ENCODE results near the gene PPP2R5C. TPM values are rescaled to one million over a fixed set of nuclear protein-coding genes. Genes with fewer than 3 reads are reported as not detected.

Gene PPP2R5C
- total RNA-seq, 1 donor: 114 TPM

- no peak for DNase-seq (ENCODE audit: low read depth)
- H3K4me3 ChIP-seq (ENCODE audit: low read depth, low read length): no peak overlapping the region
- TF ChIP-seq, protein P1, sequence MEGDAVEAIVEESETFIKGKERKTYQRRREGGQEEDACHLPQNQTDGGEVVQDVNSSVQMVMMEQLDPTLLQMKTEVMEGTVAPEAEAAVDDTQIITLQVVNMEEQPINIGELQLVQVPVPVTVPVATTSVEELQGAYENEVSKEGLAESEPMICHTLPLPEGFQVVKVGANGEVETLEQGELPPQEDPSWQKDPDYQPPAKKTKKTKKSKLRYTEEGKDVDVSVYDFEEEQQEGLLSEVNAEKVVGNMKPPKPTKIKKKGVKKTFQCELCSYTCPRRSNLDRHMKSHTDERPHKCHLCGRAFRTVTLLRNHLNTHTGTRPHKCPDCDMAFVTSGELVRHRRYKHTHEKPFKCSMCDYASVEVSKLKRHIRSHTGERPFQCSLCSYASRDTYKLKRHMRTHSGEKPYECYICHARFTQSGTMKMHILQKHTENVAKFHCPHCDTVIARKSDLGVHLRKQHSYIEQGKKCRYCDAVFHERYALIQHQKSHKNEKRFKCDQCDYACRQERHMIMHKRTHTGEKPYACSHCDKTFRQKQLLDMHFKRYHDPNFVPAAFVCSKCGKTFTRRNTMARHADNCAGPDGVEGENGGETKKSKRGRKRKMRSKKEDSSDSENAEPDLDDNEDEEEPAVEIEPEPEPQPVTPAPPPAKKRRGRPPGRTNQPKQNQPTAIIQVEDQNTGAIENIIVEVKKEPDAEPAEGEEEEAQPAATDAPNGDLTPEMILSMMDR (IDR thresholded peaks at IDR 0.05; ENCODE audit: insufficient read depth, low read depth, low read length): no peak
Measured at GRCh38 chr14:101767618-101768362, 6.3 kb downstream of the PPP2R5C start.

DNA sequence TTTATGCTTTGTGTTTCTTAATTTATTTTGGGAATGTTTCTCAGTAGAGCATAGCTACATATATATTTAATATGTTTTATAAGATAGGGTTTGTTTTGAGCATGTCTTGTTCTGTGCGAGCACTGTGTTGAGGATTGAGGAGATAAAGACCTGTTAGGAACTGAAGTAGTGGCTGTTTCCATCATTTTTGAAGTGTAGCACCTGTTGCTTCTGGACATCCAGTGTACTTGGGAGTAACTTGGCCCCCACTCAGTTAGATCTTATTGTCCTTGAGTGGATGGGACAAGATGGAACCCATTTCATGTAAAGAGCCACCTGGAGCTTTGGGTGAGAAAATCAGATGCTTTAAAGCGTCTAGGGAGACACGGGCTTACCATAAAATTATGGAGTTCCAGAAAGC, 8.7 kb downstream of the PPP2R5C start:
- H3K4me3 ChIP-seq (ENCODE audit: low read depth, low read length): no peak overlapping the region
- no peak for DNase-seq (ENCODE audit: low read depth)
- TF ChIP-seq, protein P1 (IDR thresholded peaks at IDR 0.05; ENCODE audit: insufficient read depth, low read depth, low read length): no peak

DNA sequence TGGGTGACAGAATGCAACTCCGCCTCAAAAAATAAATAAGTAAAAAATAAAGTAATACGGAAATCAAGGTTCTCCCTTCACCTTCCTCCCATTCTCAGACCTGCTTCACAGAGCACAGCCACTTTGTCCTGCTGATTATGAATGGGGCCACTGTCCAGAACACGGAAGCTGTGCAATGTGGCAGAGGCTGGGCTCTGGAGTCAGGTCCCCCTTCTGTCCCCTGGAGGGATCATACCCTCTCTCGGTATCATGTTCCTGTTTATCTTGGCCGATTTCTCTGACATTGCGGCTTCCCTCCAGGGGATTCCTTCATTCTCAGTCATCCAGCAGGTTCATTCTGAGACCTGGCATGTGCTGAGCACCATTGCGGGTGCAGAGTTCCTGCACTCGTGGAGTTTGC, 11.3 kb downstream of the PPP2R5C start:
- DNase-seq (ENCODE audit: low read depth): no peak
- TF ChIP-seq, protein P1 (IDR thresholded peaks at IDR 0.05; ENCODE audit: insufficient read depth, low read depth, low read length): no peak
- no peak overlapping the region for H3K4me3 ChIP-seq (ENCODE audit: low read depth, low read length)

GRCh38 chr14:101773378-101773777, 11.9 kb downstream of the PPP2R5C start:
- TF ChIP-seq, protein P1 (IDR thresholded peaks at IDR 0.05; ENCODE audit: insufficient read depth, low read depth, low read length): no peak

GRCh38 chr14:101774006-101774795, 12.7 kb downstream of the PPP2R5C start:
- TF ChIP-seq, protein P1 (IDR thresholded peaks at IDR 0.05; ENCODE audit: insufficient read depth, low read depth, low read length): no peak
- DNase-seq (ENCODE audit: low read depth): no peak
- H3K4me3 ChIP-seq (ENCODE audit: low read depth, low read length): no peak overlapping the region

More at GRCh38 chr14:101773378-101773777, 11.9 kb downstream of the PPP2R5C start:
- no peak overlapping the region for H3K4me3 ChIP-seq (ENCODE audit: low read depth, low read length)
- no peak for DNase-seq (ENCODE audit: low read depth)

- DNase-seq (ENCODE audit: low read depth): no peak
- H3K4me3 ChIP-seq (ENCODE audit: low read depth, low read length): no peak overlapping the region
- TF ChIP-seq, protein P1 (IDR thresholded peaks at IDR 0.05; ENCODE audit: insufficient read depth, low read depth, low read length): no peak
Measured at GRCh38 chr14:101774814-101775213, 13.3 kb downstream of the PPP2R5C start.
